T-helper 2 cell treated with Interferon-gamma antibody and Interleukin-4, amounts not matched to agents 100 ng/mL and 5 ng/mL, for 36 hours (primary cell): ENCODE measurements around the gene TRPC4AP. TPM values are rescaled to one million over a fixed set of nuclear protein-coding genes. Genes with fewer than 3 reads are reported as not detected.
"Not testable (repeated sequence)": the region's sequence is repeated elsewhere in the genome, so short reads cannot be mapped to it uniquely, and the experiment has no call there.

Experiments
- intact Hi-C: fragments of 100-400 bp; cut with micrococcal nuclease; formaldehyde crosslinking; loops from one replicate; pipeline ENCODE4 v1.15.1; 2023
- total RNA-seq: library from RNA; stranded (reverse); gene quantifications from 2 replicates; pipeline ENCODE4 v1.2.3, GENCODE V29; 2022

Gene TRPC4AP
- total RNA-seq, 1 donor from 2014 or later = 50.3 TPM

GRCh38 chr20:35059612-35060011, 33.0 kb downstream of the TRPC4AP start:
- intact Hi-C loops = no loop called here

DNA sequence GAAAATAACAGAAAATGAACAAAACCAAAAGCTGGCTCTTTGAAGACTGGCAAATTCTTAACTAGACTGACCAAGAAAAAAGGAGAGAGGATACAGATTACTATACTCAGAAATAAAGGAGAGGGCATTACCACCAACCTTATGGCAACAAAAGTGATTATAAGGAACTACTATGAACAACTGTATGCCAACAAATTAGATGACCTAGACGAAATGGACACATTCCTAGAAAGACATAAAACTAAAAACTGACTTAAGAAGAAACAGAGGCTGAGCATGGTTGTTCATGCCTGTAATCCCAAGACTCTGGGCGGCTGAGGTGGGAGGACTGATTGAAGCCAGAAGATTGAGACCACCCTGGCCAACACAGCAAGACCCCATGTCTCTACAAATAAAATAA, 33.5 kb downstream of the TRPC4AP start:
- intact Hi-C loops = no loop called here

- intact Hi-C loops = no loop called here
These were observed 36.9 kb downstream of the TRPC4AP start for GRCh38 chr20:35055445-35056276.

DNA sequence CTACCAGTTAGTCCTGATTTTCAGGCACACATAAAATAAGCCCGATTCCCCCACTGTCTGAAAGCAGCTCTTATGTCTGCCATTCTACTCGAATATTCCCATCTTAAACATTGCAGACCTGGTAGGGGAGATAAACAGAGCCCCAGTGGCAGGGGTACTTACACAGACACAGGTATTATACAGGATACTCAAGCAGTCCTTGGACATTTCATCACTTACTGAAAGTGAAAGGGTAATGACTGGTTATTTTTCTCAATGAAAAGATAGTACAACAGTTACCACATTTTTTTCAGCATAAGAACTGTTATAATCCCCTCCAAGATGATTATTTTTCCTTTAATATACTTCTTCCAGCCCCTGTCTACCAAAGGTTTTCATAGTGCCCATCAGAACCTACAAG, 37.8 kb downstream of the TRPC4AP start:
- intact Hi-C loops = no loop called here

- intact Hi-C loops = not testable (repeated sequence)
These were observed 40.0 kb downstream of the TRPC4AP start for GRCh38 chr20:35052616-35053015.

DNA sequence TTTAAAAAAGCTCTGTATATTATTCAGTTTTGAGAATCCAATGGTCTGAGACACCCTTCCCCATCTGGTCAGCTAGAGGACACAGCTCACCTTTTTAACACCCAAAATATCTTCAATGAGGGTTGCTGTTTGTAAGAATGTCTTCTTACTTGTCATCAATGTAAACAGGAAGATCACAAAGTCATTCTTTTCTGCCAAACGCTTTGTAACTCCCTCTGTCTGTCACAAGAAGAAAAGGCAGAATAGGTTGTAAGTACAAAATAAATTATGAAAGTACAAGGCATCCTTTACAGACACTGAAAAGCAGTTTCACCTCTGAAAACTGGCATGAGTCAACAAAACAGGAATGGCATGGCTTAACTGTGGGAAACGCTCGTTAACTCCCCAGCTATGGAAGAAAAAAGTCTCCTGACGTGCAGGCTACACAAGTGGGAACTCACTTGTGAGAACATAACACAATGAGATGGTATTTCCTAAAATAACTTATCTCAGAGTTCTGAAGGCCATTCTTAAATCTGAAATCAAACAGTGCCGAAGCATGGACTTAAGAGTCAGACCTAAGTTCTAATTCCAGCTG, 42.7 kb downstream of the TRPC4AP start:
- intact Hi-C loops = no loop called here

GRCh38 chr20:35048739-35049138, 43.9 kb downstream of the TRPC4AP start:
- intact Hi-C loops = no loop called here

GRCh38 chr20:35042268-35042667, 50.3 kb downstream of the TRPC4AP start:
- intact Hi-C loops = no loop called here

GRCh38 chr20:35040646-35041045, 52.0 kb downstream of the TRPC4AP start:
- intact Hi-C loops = no loop called here

- intact Hi-C loops = no loop called here
These were observed 52.6 kb downstream of the TRPC4AP start for GRCh38 chr20:35039846-35040489.

DNA sequence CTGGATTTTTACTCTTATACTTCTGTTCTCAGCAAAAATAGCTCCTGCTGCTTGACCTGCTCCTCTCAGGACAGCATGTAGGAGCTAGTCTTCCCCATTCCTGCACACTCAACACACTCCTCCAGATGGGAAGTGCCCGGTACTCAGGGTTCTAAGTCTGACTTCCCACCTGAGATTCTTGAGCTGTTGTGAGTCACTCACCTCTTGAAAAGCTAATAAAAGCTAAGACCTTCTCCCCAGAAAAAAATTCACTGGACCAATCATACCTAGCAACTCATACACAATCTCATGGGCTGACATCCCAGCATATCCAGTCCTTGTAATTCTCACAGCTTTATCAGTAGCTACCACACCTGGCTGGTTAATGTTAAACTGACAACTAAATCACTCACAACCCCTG, 53.5 kb downstream of the TRPC4AP start:
- intact Hi-C loops = no loop called here

GRCh38 chr20:35034145-35034544, 58.5 kb downstream of the TRPC4AP start:
- intact Hi-C loops = no loop called here

GRCh38 chr20:35030136-35030535, 62.5 kb downstream of the TRPC4AP start:
- intact Hi-C loops = no loop called here

- intact Hi-C loops = no loop called here
These were observed 65.3 kb downstream of the TRPC4AP start for GRCh38 chr20:35027301-35027700.

DNA sequence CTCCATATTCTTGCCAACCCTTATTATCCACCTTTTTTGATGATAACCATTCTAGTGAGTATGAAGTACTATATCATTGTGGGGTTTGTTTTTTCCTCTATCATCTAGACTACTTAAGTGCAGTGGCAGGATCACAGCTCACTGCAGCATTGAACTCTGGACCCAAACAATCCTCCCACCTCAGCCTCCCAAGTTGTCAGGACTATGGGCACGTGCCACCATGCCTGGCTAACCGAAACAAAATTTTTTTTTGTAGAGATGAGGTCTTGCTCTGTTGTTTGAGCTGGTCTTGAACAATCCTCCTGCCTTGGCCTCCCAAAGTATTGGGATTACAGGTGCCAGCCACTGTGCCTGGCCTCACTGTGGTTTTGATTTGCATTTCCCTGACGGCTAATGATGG, 67.5 kb downstream of the TRPC4AP start:
- intact Hi-C loops = no loop called here

DNA sequence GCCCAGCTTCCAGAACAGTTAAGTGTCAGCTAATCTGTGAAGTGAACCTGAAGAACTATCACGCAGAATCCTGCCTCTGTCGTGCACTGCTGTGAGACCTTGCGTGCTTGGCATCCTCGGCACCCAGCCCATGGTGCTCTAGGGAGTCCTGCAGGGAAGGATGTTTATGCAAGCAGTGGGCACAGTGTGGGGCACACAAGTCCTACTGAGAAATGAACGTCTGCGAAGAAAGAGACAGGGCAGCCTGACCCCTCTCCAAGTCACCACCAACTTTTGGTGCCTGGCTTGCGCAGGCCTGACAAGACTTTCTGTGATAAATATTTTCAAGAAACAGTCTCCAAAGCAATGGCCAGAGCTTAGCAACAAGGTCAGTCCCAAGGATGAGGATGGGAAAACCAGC, 69.0 kb downstream of the TRPC4AP start:
- intact Hi-C loops = no loop called here

- intact Hi-C loops = no loop called here
These were observed 70.8 kb downstream of the TRPC4AP start for GRCh38 chr20:35021831-35022230.

GRCh38 chr20:35021063-35021462, 71.5 kb downstream of the TRPC4AP start:
- intact Hi-C loops = no loop called here

- intact Hi-C loops = no loop called here
These were observed 72.3 kb downstream of the TRPC4AP start for GRCh38 chr20:35020108-35020928.

GRCh38 chr20:35018590-35019371, 73.8 kb downstream of the TRPC4AP start:
- intact Hi-C loops = no loop called here
